GM12873 (cell line): ENCODE measurements around the gene VASH2.

Experiments used
- TF ChIP-seq, protein P1 (sequence below): IDR thresholded peaks from 2 replicates; pipeline ENCODE4 v1.5.1; 2012; ENCODE audit warnings: low read depth, mild to moderate bottlenecking, moderate library complexity, low read length, control low read depth; ENCODE audit not compliant: insufficient read depth; ENCODE audit errors: missing control alignments

VASH2 gene

GRCh38 chr1:213014642-213015041, 64.3 kb downstream of the VASH2 start:
- TF ChIP-seq, protein P1, sequence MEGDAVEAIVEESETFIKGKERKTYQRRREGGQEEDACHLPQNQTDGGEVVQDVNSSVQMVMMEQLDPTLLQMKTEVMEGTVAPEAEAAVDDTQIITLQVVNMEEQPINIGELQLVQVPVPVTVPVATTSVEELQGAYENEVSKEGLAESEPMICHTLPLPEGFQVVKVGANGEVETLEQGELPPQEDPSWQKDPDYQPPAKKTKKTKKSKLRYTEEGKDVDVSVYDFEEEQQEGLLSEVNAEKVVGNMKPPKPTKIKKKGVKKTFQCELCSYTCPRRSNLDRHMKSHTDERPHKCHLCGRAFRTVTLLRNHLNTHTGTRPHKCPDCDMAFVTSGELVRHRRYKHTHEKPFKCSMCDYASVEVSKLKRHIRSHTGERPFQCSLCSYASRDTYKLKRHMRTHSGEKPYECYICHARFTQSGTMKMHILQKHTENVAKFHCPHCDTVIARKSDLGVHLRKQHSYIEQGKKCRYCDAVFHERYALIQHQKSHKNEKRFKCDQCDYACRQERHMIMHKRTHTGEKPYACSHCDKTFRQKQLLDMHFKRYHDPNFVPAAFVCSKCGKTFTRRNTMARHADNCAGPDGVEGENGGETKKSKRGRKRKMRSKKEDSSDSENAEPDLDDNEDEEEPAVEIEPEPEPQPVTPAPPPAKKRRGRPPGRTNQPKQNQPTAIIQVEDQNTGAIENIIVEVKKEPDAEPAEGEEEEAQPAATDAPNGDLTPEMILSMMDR: no peak

GRCh38 chr1:213015099-213016050, 65.0 kb downstream of the VASH2 start, which contains the start of gene ANGEL2:
Gene ANGEL2, minus strand, starts transcription at chr1:213015867. Its CDS starts 196 bp downstream, at chr1:213015671.
- TF ChIP-seq, protein P1: no peak

DNA sequence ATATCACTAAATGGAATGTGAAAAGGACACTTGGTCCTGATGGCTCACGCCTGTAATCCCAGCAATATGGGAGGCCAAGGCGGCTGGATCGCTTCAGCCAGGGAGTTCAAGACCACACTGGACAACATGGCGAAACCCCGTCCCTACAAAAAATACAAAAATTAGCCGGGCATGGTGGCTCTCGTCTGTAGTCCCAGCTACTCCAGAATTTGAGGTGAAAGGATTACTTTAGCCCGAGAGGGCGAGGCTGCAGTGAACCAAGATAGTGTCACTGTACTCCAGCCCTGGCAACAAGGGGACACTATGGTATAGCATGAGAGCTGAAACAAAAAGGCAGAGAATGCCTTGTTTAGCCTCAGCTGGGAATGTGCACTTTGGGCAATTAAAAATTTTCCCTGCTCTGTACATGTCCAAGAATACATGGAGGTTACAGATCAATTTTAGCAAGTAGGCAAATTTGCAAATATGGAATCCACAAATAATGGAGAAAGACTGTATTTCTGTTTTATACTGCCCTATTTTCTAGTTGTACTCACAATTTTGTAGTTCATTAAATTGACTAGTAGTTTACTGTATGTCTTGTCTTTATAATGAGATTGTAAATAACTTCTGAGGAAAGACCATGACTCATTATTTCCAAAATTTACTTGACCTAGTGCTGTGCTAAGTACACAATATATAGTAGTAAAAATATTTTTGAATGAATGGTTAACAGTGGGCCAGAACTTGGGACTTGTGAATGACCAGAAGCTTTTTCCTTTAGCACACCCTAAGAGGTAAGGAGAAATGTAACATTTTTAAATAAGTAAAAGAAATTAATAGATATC, 67.3 kb downstream of the VASH2 start:
- TF ChIP-seq, protein P1: no peak

GRCh38 chr1:213019450-213019849, 69.1 kb downstream of the VASH2 start:
- TF ChIP-seq, protein P1: no peak

DNA sequence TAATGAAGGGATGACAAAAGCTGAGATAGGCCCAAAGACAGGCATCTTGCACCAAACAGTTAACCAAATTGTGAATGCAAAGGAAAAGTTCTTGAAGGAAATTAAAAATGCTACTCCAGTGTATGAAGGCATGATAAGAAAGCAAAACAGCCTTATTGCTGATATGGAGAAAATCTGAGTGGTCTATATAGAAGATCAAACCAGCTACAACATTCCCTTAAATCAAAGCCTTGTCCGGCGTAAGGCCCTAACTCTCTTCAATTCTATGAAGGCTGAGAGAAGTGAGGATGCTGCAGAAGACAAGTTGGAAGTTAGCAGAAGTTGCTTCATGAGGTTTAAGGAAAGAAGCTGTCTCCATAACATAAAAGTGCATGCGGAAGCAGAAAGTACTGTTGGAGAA, 69.7 kb downstream of the VASH2 start:
- TF ChIP-seq, protein P1: no peak

GRCh38 chr1:213032651-213033050, 82.3 kb downstream of the VASH2 start:
- TF ChIP-seq, protein P1: no peak

- TF ChIP-seq, protein P1: no peak
Observed at GRCh38 chr1:213034713-213035112, 84.4 kb downstream of the VASH2 start.
